Smooth muscle cell (in vitro differentiated cells): ENCODE data around the gene SCMH1. TPM values are rescaled to one million over a fixed set of nuclear protein-coding genes. Genes with fewer than 3 reads are reported as not detected.
A peak's percentile ranks its signal among the peaks of the same experiment; 100 is the strongest.
"Not testable (repeated sequence)": the region's sequence is repeated elsewhere in the genome, so short reads cannot be mapped to it uniquely, and the experiment has no call there.

Experiments used
- DNase-seq: peaks from one replicate; lab custom pipeline; 2025; ENCODE audit not compliant: unreplicated experiment; lab: John Stamatoyannopoulos, UW
- H2AFZ ChIP-seq: fragments of 200-600 bp; sonication (generic); 2 replicates; pipeline ENCODE4 v1.6.0; 2016; ENCODE audit warnings: antibody characterized with exemption, low read depth, mild to moderate bottlenecking
- H3F3A ChIP-seq: fragments of 200-600 bp; sonication (generic); 2 replicates; pipeline ENCODE4 v1.6.0; 2017; ENCODE audit warnings: antibody characterized with exemption, low read depth
- H3K27ac ChIP-seq: fragments of 200-600 bp; sonication (generic); 2 replicates; pipeline ENCODE4 v1.5.1; 2016; ENCODE audit warnings: low read depth, mild to moderate bottlenecking
- H3K27me3 ChIP-seq: fragments of 200-600 bp; sonication (generic); 2 replicates; pipeline ENCODE4 v1.6.1; 2016; ENCODE audit warnings: low read depth, mild to moderate bottlenecking
- H3K36me3 ChIP-seq: fragments of 200-600 bp; sonication (generic); 2 replicates; pipeline ENCODE4 v1.5.1; 2016; ENCODE audit warnings: low read depth
- H3K4me1 ChIP-seq: fragments of 200-600 bp; sonication (generic); 2 replicates; pipeline ENCODE4 v1.5.1; 2016; ENCODE audit warnings: low read depth
- H3K4me2 ChIP-seq: fragments of 200-600 bp; sonication (generic); 2 replicates; pipeline ENCODE4 v1.6.0; 2016; ENCODE audit warnings: mild to moderate bottlenecking
- H3K4me3 ChIP-seq: fragments of 200-600 bp; sonication (generic); 2 replicates; pipeline ENCODE4 v1.5.1; 2016; ENCODE audit warnings: mild to moderate bottlenecking
- H3K79me2 ChIP-seq: fragments of 200-600 bp; sonication (generic); 2 replicates; pipeline ENCODE4 v1.6.0; 2016; ENCODE audit warnings: low read depth, mild to moderate bottlenecking
- H3K9ac ChIP-seq: fragments of 200-600 bp; sonication (generic); 2 replicates; pipeline ENCODE4 v1.6.0; 2016; ENCODE audit warnings: low read depth
- H3K9me3 ChIP-seq: fragments of 200-600 bp; sonication (generic); replicated peaks from 2 replicates; pipeline ENCODE4 v1.5.1; 2016; ENCODE audit warnings: low read depth
- H4K20me1 ChIP-seq: fragments of 200-600 bp; sonication (generic); 2 replicates; pipeline ENCODE4 v1.6.0; 2016; ENCODE audit warnings: low read depth
- CTCF ChIP-seq: fragments of 200-600 bp; sonication (generic); IDR thresholded peaks from 2 replicates; pipeline ENCODE4 v1.5.1; 2017; ENCODE audit warnings: borderline replicate concordance, mild to moderate bottlenecking, antibody characterized with exemption; ENCODE audit not compliant: insufficient read depth, poor library complexity, severe bottlenecking
- WGBS: methylation state at CpG from one replicate; pipeline ENCODE4 v1.1.7; 2016; ENCODE audit warnings: low lambda C conversion rate; 5-methylcytosine and 5-hydroxymethylcytosine counted together
- polyA plus RNA-seq: library from polyadenylated mRNA; unstranded; fragments of >200 nt; fragmentation: Nextera tagmentation; extraction: Ambion mirVana; gene quantifications from 2 replicates; pipeline ENCODE4 v1.2.1, GENCODE V29; 2016
- total RNA-seq: library from RNA; depleted of rRNA; stranded (reverse); fragments of >200 nt; gene quantifications from 2 replicates; pipeline ENCODE4 v1.2.3, GENCODE V29; 2014

SCMH1 gene
- total and polyA plus RNA-seq, 2 experiments from 2014 or later = 24.0 to 46.4 TPM

GRCh38 chr1:41118645-41119044 lies 123.5 kb downstream of the SCMH1 start:
- H4K20me1 ChIP-seq = no peaks in the 10 kb centered on the region
- H3K4me2 ChIP-seq = no peak overlapping the region
- no peak for DNase-seq
- H3K9me3 ChIP-seq = no peaks in the 10 kb centered on the region
- no peaks in the 10 kb centered on the region for H3K27me3 ChIP-seq
- no peak overlapping the region for H3K27ac ChIP-seq
- no peaks in the 10 kb centered on the region for H3K79me2 ChIP-seq
- H3K9ac ChIP-seq = no peak overlapping the region
- peaks cover 3% of the 10 kb centered on the region for H3K4me1 ChIP-seq
- H3K36me3 ChIP-seq = peaks cover 5% of the 10 kb centered on the region
- H3K4me3 ChIP-seq = no peak overlapping the region
- no peak for TF ChIP-seq CTCF
- no peak overlapping the region for H2AFZ ChIP-seq
- H3F3A ChIP-seq = no peaks in the 10 kb centered on the region

GRCh38 chr1:41117241-41117640 lies 124.9 kb downstream of the SCMH1 start:
- not testable (repeated sequence) for H3K79me2 ChIP-seq, H3K4me3 ChIP-seq, H3K27ac ChIP-seq, H3K9ac ChIP-seq, H4K20me1 ChIP-seq, H3K27me3 ChIP-seq, H3K4me2 ChIP-seq, DNase-seq, H3F3A ChIP-seq, H3K9me3 ChIP-seq, H3K4me1 ChIP-seq, H2AFZ ChIP-seq
- WGBS = 64% methylated on average over 15 of the region's 15 CpGs
- peak; percentile 24 for TF ChIP-seq CTCF
- peaks cover 12% of the 10 kb centered on the region for H3K36me3 ChIP-seq

GRCh38 chr1:41110736-41111135 lies 131.4 kb downstream of the SCMH1 start:
- Histone ChIP-seq H3K27ac (no peak overlapping the region), H3K4me1 (peaks cover 4% of the 10 kb centered on the region), H3K36me3 (peaks cover 7% of the 10 kb centered on the region), H3K4me2 (no peak overlapping the region), H4K20me1 (no peaks in the 10 kb centered on the region), H3K4me3 (no peak overlapping the region), H3K79me2 (no peaks in the 10 kb centered on the region), H2AFZ (no peak overlapping the region), H3K9me3 (no peaks in the 10 kb centered on the region), H3F3A (peaks cover 32% of the 10 kb centered on the region), H3K9ac (no peak overlapping the region), H3K27me3 (no peaks in the 10 kb centered on the region)
- TF ChIP-seq CTCF = no peak
- no peak for DNase-seq
- WGBS = 86% methylated on average over 1 of the region's 1 CpG

- Histone ChIP-seq H3K9ac (peak overlapping the region; percentile 56), H3K4me3 (no peak overlapping the region)
- no peak for DNase-seq
Measured at GRCh38 chr1:41110286-41110685, 131.8 kb downstream of the SCMH1 start.

More at GRCh38 chr1:41110286-41110685, 131.8 kb downstream of the SCMH1 start:
- 97% methylated on average over 1 of the region's 1 CpG for WGBS
- H2AFZ ChIP-seq = no peak overlapping the region
- peaks cover 4% of the 10 kb centered on the region for H3K4me1 ChIP-seq
- TF ChIP-seq CTCF = no peak
- H3K36me3 ChIP-seq = peaks cover 7% of the 10 kb centered on the region
- H3K27ac ChIP-seq = peak overlapping the region; percentile 90
- H3K79me2 ChIP-seq = no peaks in the 10 kb centered on the region
- peaks cover 32% of the 10 kb centered on the region for H3F3A ChIP-seq
- H3K27me3 ChIP-seq = no peaks in the 10 kb centered on the region
- no peaks in the 10 kb centered on the region for H4K20me1 ChIP-seq
- peak overlapping the region; percentile 28 for H3K4me2 ChIP-seq
- H3K9me3 ChIP-seq = no peaks in the 10 kb centered on the region
